Right lobe of liver (tissue), 4 donors: Measurements from ENCODE around the gene MYH9.

Experiments used
- POLR2A ChIP-seq: fragments of 450-650 bp; IDR thresholded peaks from one replicate; pipeline ENCODE4 v1.6.1; 2017; ENCODE audit warnings: antibody characterized with exemption, mild to moderate bottlenecking
- TF ChIP-seq, protein P1 (sequence below), 4 donors: fragments of 200-600 bp in 3 of 4; fragments of 450-650 bp in 1 of 4; IDR thresholded peaks; one replicate each; pipeline versions ENCODE4 v1.5.1 to v1.8.0; 2016 to 2022; ENCODE audit warnings: antibody characterized with exemption in 4 of 4, mild to moderate bottlenecking in 2 of 4
- donor health status: DM: no; HTN: no; CAD: no.
- donor health status: DM: no; HTN: no; CAD: no.
- donor health status: DM: no; HTN: yes; CAD: no.

- TF ChIP-seq, protein P1, sequence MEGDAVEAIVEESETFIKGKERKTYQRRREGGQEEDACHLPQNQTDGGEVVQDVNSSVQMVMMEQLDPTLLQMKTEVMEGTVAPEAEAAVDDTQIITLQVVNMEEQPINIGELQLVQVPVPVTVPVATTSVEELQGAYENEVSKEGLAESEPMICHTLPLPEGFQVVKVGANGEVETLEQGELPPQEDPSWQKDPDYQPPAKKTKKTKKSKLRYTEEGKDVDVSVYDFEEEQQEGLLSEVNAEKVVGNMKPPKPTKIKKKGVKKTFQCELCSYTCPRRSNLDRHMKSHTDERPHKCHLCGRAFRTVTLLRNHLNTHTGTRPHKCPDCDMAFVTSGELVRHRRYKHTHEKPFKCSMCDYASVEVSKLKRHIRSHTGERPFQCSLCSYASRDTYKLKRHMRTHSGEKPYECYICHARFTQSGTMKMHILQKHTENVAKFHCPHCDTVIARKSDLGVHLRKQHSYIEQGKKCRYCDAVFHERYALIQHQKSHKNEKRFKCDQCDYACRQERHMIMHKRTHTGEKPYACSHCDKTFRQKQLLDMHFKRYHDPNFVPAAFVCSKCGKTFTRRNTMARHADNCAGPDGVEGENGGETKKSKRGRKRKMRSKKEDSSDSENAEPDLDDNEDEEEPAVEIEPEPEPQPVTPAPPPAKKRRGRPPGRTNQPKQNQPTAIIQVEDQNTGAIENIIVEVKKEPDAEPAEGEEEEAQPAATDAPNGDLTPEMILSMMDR (IDR thresholded peaks at IDR 0.05) = no peak
- no peak for TF ChIP-seq POLR2A
These were observed 21.3 kb upstream of the MYH9 start for GRCh38 chr22:36409056-36409455.
